SU-DHL-6 (cell line): ENCODE measurements around the gene NIPSNAP3A.

Experiments
- EZH2phosphoT487 ChIP-seq: fragments of 200-600 bp; sonication (generic), shearing (Covaris generic); conservative IDR thresholded peaks from 2 replicates; pipeline ENCODE4 v1.6.1; 2018; ENCODE audit warnings: mild to moderate bottlenecking, antibody characterized with exemption, low read length, moderate library complexity, mixed read lengths
- TF ChIP-seq, protein P1 (sequence below): fragments of 200-600 bp; sonication (generic); IDR thresholded peaks from one replicate; pipeline ENCODE4 v1.5.1; 2017; ENCODE audit warnings: antibody characterized with exemption, mild to moderate bottlenecking, low read length, moderate library complexity; ENCODE audit not compliant: insufficient read depth, poor library complexity, severe bottlenecking

DNA sequence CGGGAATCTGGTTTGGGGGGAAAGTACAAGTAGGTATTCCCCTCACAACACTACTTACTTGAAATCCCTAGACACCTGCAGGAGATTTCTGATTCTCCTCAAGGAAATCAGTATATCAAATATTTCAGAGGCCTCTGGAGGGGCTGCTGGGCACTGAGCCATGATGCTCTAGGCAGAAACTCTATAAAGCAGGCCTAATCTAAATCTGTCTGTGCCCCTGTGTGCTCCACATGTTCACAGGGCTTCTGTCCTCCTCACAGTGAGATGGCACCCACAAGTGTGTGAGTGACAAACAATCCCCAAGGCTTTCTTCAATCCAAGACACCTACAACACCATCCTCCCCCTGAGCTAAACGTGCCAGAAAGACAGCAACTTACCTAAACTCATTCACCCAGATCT lies 55.4 kb downstream of the NIPSNAP3A start:
- TF ChIP-seq, protein P1, sequence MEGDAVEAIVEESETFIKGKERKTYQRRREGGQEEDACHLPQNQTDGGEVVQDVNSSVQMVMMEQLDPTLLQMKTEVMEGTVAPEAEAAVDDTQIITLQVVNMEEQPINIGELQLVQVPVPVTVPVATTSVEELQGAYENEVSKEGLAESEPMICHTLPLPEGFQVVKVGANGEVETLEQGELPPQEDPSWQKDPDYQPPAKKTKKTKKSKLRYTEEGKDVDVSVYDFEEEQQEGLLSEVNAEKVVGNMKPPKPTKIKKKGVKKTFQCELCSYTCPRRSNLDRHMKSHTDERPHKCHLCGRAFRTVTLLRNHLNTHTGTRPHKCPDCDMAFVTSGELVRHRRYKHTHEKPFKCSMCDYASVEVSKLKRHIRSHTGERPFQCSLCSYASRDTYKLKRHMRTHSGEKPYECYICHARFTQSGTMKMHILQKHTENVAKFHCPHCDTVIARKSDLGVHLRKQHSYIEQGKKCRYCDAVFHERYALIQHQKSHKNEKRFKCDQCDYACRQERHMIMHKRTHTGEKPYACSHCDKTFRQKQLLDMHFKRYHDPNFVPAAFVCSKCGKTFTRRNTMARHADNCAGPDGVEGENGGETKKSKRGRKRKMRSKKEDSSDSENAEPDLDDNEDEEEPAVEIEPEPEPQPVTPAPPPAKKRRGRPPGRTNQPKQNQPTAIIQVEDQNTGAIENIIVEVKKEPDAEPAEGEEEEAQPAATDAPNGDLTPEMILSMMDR: no peak
- no peak for TF ChIP-seq EZH2phosphoT487
